IMR-90 (cell line): Measurements from ENCODE around the gene PKNOX1.

Source experiments
- CTCF ChIP-seq: conservative IDR thresholded peaks from 2 replicates; pipeline ENCODE4 v1.5.1; 2012; ENCODE audit warnings: mild to moderate bottlenecking, low read depth, low read length, improper control_type of control experiment
- NFE2L2 ChIP-seq: fragments of 150-350 bp; IDR thresholded peaks from 2 replicates; pipeline ENCODE4 v1.6.1; 2016; ENCODE audit warnings: low read depth, mild to moderate bottlenecking, low read length
- POLR2A ChIP-seq: IDR thresholded peaks from 2 replicates; pipeline ENCODE4 v1.6.1; 2012; ENCODE audit warnings: mild to moderate bottlenecking, low read depth, low read length
- RAD21 ChIP-seq: IDR thresholded peaks from 2 replicates; pipeline ENCODE4 v1.6.1; 2012; ENCODE audit warnings: low read length, improper control_type of control experiment

- TF ChIP-seq CTCF (no peak), RAD21 (no peak), POLR2A (no peak), NFE2L2 (no peak)
Observed at GRCh38 chr21:43018519-43018918, 44.2 kb downstream of the PKNOX1 start.
